Esophagus squamous epithelium (tissue), 5 donors: Measurements from ENCODE around the gene ZBED6. TPM values are rescaled to one million over a fixed set of nuclear protein-coding genes. Genes with fewer than 3 reads are reported as not detected.

Experiments used
- DNase-seq: peaks from one replicate; lab custom pipeline; 2025; lab: John Stamatoyannopoulos, UW
- H3K27ac ChIP-seq, 4 donors: fragments of 200-600 bp; sonication (generic); one replicate each; pipeline ENCODE4 v1.5.1; 2016 to 2019; ENCODE audit warnings: mild to moderate bottlenecking in 1 of 4
- H3K27me3 ChIP-seq, 4 donors: fragments of 200-600 bp; sonication (generic); 1 replicate in 3 of 4; 2 replicates in 1 of 4; pipeline versions ENCODE4 v1.5.1 to v1.6.0; 2017 to 2021; ENCODE audit warnings: antibody characterized with exemption in 1 of 4
- H3K36me3 ChIP-seq, 3 donors: fragments of 200-600 bp; sonication (generic); one replicate each; pipeline ENCODE4 v1.5.1; 2016 to 2019
- H3K4me1 ChIP-seq, 3 donors: fragments of 200-600 bp; sonication (generic); one replicate each; pipeline ENCODE4 v1.5.1; 2017 to 2019
- H3K4me3 ChIP-seq, 4 donors: fragments of 200-600 bp; sonication (generic); 1 replicate in 3 of 4; 2 replicates in 1 of 4; pipeline ENCODE4 v1.5.1; 2016 to 2019; ENCODE audit warnings: mild to moderate bottlenecking in 2 of 4, moderate library complexity in 1 of 4
- H3K9me3 ChIP-seq, 3 donors: fragments of 200-600 bp; sonication (generic); one replicate each; pipeline ENCODE4 v1.5.1; 2016 to 2019
- POLR2A ChIP-seq, 4 donors: fragments of 450-650 bp; IDR thresholded peaks; one replicate each; pipeline ENCODE4 v1.6.1; 2017; ENCODE audit warnings: antibody characterized with exemption in 4 of 4, mild to moderate bottlenecking in 4 of 4, moderate library complexity in 3 of 4
- WGBS, 2 donors: methylation state at CpG; one replicate each; pipeline ENCODE4 v1.1.5; 2018; 5-methylcytosine and 5-hydroxymethylcytosine counted together
- intact Hi-C: fragments of 100-400 bp; cut with DNase I; formaldehyde crosslinking; loops from one replicate; pipeline ENCODE4 v1.15.0; 2022
- total RNA-seq, 4 donors: library from RNA; depleted of rRNA; stranded (reverse); fragments of >200 nt; gene quantifications; one replicate each; pipeline ENCODE4 v1.1.0, GENCODE V29; 2016
- TF ChIP-seq, protein P1 (sequence below), 6 experiments: fragments of 450-650 bp in 4 of 6; fragments of 200-600 bp in 2 of 6; sonication (generic) in 2 of 6; IDR thresholded peaks; one replicate each; pipeline ENCODE4 v1.5.1; 2016 to 2019; ENCODE audit warnings: antibody characterized with exemption in 6 of 6, mild to moderate bottlenecking in 4 of 6, moderate library complexity in 4 of 6
- donor health status: DM: yes; HTN: yes; CAD: no.

The ZBED6 gene
- total RNA-seq, 4 donors from 2014 or later = 7.2 to 18.7 (median 13.8) TPM

DNA sequence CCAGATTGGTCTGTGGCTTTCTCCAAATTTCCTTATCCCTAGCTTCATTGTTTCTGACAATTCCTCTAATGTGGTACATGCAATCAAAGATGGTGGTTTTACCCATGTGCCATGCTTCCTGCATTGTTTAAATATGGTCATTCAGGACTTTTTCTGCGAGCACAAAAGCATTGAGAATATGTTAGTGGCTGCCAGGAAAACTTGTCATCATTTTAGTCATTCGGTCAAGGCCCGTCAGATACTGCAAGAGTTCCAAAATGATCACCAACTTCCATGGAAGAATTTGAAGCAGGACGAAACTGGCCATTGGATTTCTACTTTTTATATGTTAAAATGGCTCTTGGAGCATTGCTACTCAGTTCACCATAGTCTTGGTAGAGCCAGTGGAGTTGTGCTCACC is 3.7 kb downstream of the ZBED6 start:
- TF ChIP-seq, protein P1, sequence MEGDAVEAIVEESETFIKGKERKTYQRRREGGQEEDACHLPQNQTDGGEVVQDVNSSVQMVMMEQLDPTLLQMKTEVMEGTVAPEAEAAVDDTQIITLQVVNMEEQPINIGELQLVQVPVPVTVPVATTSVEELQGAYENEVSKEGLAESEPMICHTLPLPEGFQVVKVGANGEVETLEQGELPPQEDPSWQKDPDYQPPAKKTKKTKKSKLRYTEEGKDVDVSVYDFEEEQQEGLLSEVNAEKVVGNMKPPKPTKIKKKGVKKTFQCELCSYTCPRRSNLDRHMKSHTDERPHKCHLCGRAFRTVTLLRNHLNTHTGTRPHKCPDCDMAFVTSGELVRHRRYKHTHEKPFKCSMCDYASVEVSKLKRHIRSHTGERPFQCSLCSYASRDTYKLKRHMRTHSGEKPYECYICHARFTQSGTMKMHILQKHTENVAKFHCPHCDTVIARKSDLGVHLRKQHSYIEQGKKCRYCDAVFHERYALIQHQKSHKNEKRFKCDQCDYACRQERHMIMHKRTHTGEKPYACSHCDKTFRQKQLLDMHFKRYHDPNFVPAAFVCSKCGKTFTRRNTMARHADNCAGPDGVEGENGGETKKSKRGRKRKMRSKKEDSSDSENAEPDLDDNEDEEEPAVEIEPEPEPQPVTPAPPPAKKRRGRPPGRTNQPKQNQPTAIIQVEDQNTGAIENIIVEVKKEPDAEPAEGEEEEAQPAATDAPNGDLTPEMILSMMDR (IDR thresholded peaks at IDR 0.05) = no peak
- TF ChIP-seq POLR2A (IDR thresholded peaks at IDR 0.05) = no peak
- intact Hi-C loops = loop anchor here (10.0 kb wide), 1 partner anchor 174 kb away; the partner anchor contains the start of gene ATP2B4

DNA sequence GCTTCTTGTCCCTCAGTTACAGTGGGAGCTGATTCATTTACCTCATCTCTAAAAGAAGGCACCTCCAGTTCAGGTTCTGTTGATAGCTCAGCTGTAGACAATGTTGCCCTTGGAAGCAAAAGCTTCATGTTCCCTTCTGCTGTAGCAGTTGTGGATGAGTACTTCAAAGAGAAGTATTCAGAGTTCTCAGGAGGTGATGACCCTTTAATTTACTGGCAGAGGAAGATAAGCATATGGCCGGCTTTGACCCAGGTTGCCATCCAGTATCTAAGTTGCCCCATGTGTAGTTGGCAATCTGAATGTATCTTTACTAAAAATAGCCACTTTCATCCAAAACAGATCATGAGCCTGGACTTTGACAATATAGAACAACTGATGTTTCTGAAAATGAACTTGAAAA is 4.5 kb downstream of the ZBED6 start:
- Histone ChIP-seq H3K27ac (no peak overlapping the region), H3K4me1 (peaks cover 31 to 71% (median 38%) of the 10 kb centered on the region in 3 donors), H3K36me3 (peaks cover 0 to 56% (median 7%) of the 10 kb centered on the region in 3 donors), H3K9me3 (no peaks in the 10 kb centered on the region), H3K27me3 (no peaks in the 10 kb centered on the region), H3K4me3 (no peak overlapping the region)
- intact Hi-C loops = loop anchor here (10.0 kb wide), 1 partner anchor 175 kb away; the partner anchor contains the start of gene ATP2B4
- TF ChIP-seq, protein P1 (IDR thresholded peaks at IDR 0.05) = no peak
- no peak for TF ChIP-seq POLR2A (IDR thresholded peaks at IDR 0.05)
- no peak for DNase-seq
- WGBS, 2 donors = 33 to 62% methylated on average over 1 of the region's 1 CpG

More for the DNA sequence above, 3.7 kb downstream of the ZBED6 start:
- Histone ChIP-seq H3K4me3 (no peak overlapping the region), H3K36me3 (peaks cover 0 to 48% (median 7%) of the 10 kb centered on the region in 3 donors), H3K4me1 (peaks cover 33 to 76% (median 38%) of the 10 kb centered on the region in 3 donors), H3K9me3 (no peaks in the 10 kb centered on the region), H3K27ac (no peak overlapping the region), H3K27me3 (no peaks in the 10 kb centered on the region)
- 53 to 71% methylated on average over 4 of the region's 4 CpGs for WGBS, 2 donors
- no peak for DNase-seq

DNA sequence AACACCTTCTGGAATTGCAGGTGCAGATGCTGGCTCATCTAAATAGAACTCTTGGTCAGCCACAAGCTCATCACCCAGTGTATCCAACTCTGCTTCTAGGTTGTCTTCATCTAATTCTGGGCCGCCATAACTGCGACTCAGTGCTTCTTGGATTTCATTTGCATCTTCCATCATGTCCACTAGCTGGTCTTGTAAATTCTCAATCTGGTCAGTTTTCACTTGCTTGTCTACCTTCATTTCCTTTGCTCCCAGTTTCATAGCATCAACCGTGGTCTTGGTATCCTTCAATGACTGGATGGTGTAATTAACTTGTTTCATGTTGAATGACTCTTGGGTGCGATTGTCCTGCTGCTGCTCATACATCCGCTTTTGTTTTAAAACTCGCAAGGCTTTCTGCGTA is 10.3 kb downstream of the ZBED6 start:
- Histone ChIP-seq H3K9me3 (no peaks in the 10 kb centered on the region), H3K4me3 (no peak overlapping the region), H3K27me3 (no peaks in the 10 kb centered on the region), H3K27ac (no peak overlapping the region), H3K4me1 (peaks cover 0 to 35% (median 7%) of the 10 kb centered on the region in 3 donors), H3K36me3 (peaks cover 0 to 79% (median 14%) of the 10 kb centered on the region in 3 donors)
- WGBS, 2 donors = 96 to 99% methylated on average over 7 of the region's 7 CpGs
- TF ChIP-seq, protein P1 (IDR thresholded peaks at IDR 0.05) = no peak
- no peak for TF ChIP-seq POLR2A (IDR thresholded peaks at IDR 0.05)
- DNase-seq = no peak
- intact Hi-C loops = no loop called here

DNA sequence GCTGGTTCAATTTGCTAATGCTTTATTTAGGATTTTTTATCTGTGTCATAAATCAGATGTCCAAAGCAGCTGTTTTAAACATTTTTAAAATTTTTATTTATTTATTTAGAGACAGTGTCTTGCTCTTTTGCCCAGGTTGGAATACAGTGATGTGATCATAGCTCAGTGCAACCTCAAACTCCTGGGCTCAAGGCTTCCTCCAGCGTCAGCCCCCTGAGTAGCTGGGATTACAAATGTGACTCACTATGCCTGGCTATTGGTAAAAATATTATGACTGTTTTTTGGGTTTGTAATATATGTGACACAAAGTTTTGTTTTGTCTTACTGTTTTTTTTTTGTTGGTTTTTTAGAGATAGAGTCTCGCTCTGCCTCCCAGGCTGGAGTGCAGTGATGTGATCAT is 11.8 kb downstream of the ZBED6 start:
- intact Hi-C loops = no loop called here
- Histone ChIP-seq H3K9me3 (no peaks in the 10 kb centered on the region), H3K27me3 (no peaks in the 10 kb centered on the region), H3K4me1 (peaks cover 0 to 29% (median under 1%) of the 10 kb centered on the region in 3 donors), H3K4me3 (no peak overlapping the region), H3K36me3 (peaks cover 0 to 88% (median 14%) of the 10 kb centered on the region in 3 donors), H3K27ac (no peak overlapping the region)
- WGBS, 2 donors = 63 to 68% methylated on average over 2 of the region's 2 CpGs
- no peak for DNase-seq
- no peak for TF ChIP-seq POLR2A (IDR thresholded peaks at IDR 0.05)
- TF ChIP-seq, protein P1 (IDR thresholded peaks at IDR 0.05) = no peak

DNA sequence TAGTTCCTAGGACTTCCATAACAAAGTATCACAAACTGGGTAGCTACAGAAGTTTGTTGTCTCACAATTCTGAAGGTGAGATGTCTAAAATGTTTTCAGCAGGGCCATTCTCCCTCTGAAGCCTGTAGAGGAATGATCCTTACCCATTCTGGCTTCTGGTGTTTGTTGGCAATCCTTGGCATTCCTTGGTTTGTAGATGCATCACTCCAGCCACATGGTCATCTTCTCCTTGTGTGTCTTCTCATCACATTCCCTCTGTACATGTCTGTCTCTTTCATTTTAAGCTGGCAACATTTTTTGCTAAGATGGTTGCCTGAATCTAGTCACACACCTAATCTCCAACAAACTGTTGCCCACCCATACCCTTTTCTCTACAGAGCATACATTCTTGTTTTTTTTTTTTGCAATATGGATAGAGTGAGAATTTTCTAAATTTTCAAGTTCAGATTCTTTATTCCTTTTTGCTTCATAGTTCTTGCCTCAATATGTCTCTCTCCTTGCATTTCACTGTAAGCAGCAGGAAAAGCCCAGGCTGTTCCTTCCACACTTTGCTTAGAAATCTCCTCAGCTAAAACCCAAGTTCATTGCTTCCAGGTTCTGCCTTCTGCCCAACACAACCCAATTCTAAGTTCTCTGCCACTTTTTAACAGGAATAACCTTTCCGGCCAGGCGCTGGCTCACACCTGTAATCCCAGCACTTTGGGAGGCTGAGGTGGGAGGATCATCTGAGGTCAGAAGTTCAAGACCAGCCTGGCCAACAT is 18.3 kb downstream of the ZBED6 start:
- no peaks in the 10 kb centered on the region for H3K9me3 ChIP-seq
- no peak overlapping the region for H3K27ac ChIP-seq
- no peak for TF ChIP-seq POLR2A (IDR thresholded peaks at IDR 0.05)
- TF ChIP-seq, protein P1 (IDR thresholded peaks at IDR 0.05) = no peak
- intact Hi-C loops = no loop called here
- H3K4me3 ChIP-seq = no peak overlapping the region
- peaks cover 0 to 9% (median 0%) of the 10 kb centered on the region in 3 donors for H3K4me1 ChIP-seq
- 90 to 94% methylated on average over 2 of the region's 2 CpGs for WGBS, 2 donors
- H3K27me3 ChIP-seq = no peaks in the 10 kb centered on the region
- no peak for DNase-seq
- H3K36me3 ChIP-seq = peaks cover 0 to 94% (median 16%) of the 10 kb centered on the region in 3 donors
